RWPE2 (cell line): ENCODE measurements around the gene DNLZ.

Experiments used
- ATAC-seq: fragments of 200-7000 bp; cut with Tn5 transposase; 3 replicates; pipeline ENCODE4 v1.9.1; 2021; ENCODE audit warnings: low read depth
- DNase-seq: peaks from one replicate; pipeline ENCODE4 v3.0.0-alpha.2; 2020; ENCODE audit warnings: low spot score
- H3K27ac ChIP-seq: fragments of 450-650 bp; 2 replicates; pipeline ENCODE4 v1.5.1; 2017; ENCODE audit warnings: mild to moderate bottlenecking; ENCODE audit not compliant: poor library complexity, severe bottlenecking
- H3K27me3 ChIP-seq: fragments of 250-450 bp; sonication (Bioruptor Pico); 2 replicates; pipeline ENCODE4 v1.5.1; 2021; ENCODE audit warnings: mild to moderate bottlenecking, moderate library complexity; ENCODE audit not compliant: insufficient read depth, poor library complexity, severe bottlenecking
- H3K36me3 ChIP-seq: fragments of 250-450 bp; sonication (Bioruptor Pico); 2 replicates; pipeline ENCODE4 v1.5.1; 2020; ENCODE audit warnings: low read depth, mild to moderate bottlenecking, moderate library complexity
- H3K4me1 ChIP-seq: fragments of 250-450 bp; sonication (Bioruptor Pico); 2 replicates; pipeline ENCODE4 v1.5.1; 2021; ENCODE audit warnings: mild to moderate bottlenecking, moderate library complexity; ENCODE audit not compliant: insufficient read depth, poor library complexity, severe bottlenecking
- H3K4me3 ChIP-seq: fragments of 250-450 bp; sonication (Bioruptor Pico); 2 replicates; pipeline ENCODE4 v1.5.1; 2021; ENCODE audit warnings: mild to moderate bottlenecking, moderate library complexity; ENCODE audit not compliant: severe bottlenecking
- H3K9me3 ChIP-seq: fragments of 250-450 bp; sonication (Bioruptor Pico); 2 replicates; pipeline ENCODE4 v1.5.1; 2021; ENCODE audit warnings: mild to moderate bottlenecking, moderate library complexity; ENCODE audit not compliant: severe bottlenecking
- TF ChIP-seq, protein P1 (sequence below): fragments of 450-650 bp; IDR thresholded peaks from one replicate; pipeline ENCODE4 v1.5.1; 2017; ENCODE audit warnings: mild to moderate bottlenecking, moderate library complexity; ENCODE audit not compliant: poor library complexity, severe bottlenecking

The DNLZ gene

DNA sequence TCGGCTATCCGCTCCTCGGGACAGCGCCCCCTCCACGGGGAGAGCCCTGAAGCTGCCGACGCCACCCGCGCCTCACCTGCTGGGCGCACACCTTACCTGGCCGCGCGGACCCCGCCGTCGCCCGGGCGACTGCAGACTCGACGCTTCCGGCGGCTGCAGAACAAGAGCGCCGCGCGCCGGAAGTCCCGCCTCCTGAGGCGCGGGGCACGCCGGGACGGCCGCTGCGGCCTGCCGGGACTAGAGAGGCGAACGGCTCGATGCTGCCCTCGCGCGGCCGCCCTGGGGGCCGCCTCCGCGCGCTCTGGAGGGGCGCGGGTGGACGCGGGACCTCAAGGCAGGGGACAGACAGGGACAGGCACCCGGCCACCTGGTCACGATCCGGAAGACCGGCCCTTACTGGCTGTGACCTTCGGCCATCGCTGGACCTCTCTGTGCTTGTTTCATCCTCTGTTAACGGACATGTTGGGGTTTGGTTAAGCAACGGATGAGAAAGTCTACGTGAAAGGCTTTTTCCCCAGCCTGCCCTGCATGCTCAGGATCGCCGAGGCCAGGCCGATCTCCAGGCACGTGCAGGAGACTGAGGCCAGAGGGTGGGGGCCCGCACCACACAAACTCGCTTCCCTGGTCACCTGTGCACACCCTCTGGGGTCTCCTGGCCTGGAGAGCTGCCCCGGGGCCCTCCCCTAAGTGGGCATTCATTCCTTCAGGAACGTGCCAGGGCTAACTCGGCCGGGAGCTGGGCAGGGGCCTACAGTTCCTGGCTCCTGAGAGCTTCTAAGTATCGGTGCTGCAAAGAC is 36.7 kb upstream of the DNLZ start, which contains the start of gene SNAPC4:
SNAPC4 (minus strand) TSS at position 133 of the 797 bp plus-strand sequence. CDS start 1,742 bp downstream, outside the sequence.
- no peaks in the 10 kb centered on the region for H3K9me3 ChIP-seq
- H3K4me1 ChIP-seq: no peaks in the 10 kb centered on the region
- peak within 1 kb of the TSS; percentile 28 for H3K27ac ChIP-seq
- peak within 1 kb of the TSS; percentile 93 for H3K4me3 ChIP-seq
- TF ChIP-seq, protein P1, sequence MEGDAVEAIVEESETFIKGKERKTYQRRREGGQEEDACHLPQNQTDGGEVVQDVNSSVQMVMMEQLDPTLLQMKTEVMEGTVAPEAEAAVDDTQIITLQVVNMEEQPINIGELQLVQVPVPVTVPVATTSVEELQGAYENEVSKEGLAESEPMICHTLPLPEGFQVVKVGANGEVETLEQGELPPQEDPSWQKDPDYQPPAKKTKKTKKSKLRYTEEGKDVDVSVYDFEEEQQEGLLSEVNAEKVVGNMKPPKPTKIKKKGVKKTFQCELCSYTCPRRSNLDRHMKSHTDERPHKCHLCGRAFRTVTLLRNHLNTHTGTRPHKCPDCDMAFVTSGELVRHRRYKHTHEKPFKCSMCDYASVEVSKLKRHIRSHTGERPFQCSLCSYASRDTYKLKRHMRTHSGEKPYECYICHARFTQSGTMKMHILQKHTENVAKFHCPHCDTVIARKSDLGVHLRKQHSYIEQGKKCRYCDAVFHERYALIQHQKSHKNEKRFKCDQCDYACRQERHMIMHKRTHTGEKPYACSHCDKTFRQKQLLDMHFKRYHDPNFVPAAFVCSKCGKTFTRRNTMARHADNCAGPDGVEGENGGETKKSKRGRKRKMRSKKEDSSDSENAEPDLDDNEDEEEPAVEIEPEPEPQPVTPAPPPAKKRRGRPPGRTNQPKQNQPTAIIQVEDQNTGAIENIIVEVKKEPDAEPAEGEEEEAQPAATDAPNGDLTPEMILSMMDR: peak; percentile 98
- H3K27me3 ChIP-seq: no peaks in the 10 kb centered on the region
- no peak for DNase-seq
- ATAC-seq: peak; percentile 84
- H3K36me3 ChIP-seq: peaks cover 51% of the 10 kb centered on the region

DNA sequence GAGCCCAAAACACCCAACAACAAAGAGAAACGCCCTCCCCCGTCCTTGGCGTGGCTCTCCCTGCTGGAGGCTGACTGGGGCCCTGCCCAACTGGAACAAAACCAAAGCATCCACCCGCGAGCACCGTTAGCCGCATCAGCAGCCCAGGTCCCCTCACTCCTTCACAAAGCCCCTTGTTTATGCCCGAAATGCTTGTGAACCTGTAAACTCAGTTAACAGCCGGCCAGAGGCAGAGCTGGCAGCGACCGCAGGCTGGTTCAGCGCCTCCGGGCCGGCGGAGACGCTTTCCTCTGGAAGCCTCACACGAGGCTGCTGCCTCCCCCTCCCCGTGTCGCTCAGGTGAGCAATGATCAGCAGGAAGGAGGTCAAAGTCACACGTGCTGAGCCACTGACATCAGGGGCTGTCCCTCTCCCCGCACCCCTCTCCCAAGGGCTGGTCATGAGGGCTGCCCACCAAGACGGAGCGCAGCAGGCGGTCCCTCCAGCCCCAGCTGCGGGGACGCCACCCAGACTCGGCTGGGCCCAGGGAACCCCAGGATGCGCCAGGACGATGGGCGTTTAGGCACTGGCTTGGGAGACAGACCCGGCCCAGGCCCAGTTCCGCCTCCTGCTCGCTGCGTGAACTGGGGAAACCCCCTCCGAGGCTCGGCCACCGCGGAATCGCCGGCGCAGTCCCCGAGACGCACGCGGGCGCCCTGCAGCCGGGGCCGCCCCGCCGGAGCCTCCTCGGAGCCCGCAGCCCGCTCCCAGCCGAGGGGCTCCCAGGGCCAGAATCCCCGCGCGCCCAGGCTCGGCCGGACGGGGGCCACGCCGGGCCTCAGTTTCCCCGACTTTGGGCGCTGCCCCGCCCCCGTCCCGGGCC is 35.9 kb upstream of the DNLZ start:
- peak overlapping the region; percentile 28 for H3K27ac ChIP-seq
- H3K9me3 ChIP-seq: no peaks in the 10 kb centered on the region
- DNase-seq (no peak), ATAC-seq (peak; percentile 16)
- peaks cover 51% of the 10 kb centered on the region for H3K36me3 ChIP-seq
- no peaks in the 10 kb centered on the region for H3K4me1 ChIP-seq
- peak overlapping the region; percentile 93 for H3K4me3 ChIP-seq
- no peaks in the 10 kb centered on the region for H3K27me3 ChIP-seq
- TF ChIP-seq, protein P1: no peak

DNA sequence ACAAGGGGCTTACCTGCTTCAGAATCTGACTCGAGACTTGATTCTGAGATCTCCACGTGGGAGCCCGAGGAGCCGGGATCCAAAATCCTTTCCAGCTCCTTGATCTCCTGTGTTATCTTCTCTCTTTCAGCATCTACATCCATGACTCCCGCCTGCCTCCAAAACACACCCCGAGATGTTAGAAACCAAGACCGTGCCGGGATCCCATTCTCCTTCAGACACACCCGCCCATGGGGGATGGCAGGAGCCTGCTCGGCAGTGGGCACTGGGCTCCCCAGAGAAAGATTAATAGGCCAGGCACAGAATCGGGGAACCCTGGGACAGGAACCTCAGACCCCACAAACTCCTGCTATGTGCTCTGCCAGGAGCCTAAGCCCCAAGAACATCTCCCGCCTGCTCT is 34.7 kb upstream of the DNLZ start:
- H3K36me3 ChIP-seq: peaks cover 55% of the 10 kb centered on the region
- no peak overlapping the region for H3K4me3 ChIP-seq
- TF ChIP-seq, protein P1: no peak
- DNase-seq (no peak), ATAC-seq (no peak)
- H3K27ac ChIP-seq: no peak overlapping the region
- H3K27me3 ChIP-seq: no peaks in the 10 kb centered on the region
- no peaks in the 10 kb centered on the region for H3K4me1 ChIP-seq
- H3K9me3 ChIP-seq: no peaks in the 10 kb centered on the region

DNA sequence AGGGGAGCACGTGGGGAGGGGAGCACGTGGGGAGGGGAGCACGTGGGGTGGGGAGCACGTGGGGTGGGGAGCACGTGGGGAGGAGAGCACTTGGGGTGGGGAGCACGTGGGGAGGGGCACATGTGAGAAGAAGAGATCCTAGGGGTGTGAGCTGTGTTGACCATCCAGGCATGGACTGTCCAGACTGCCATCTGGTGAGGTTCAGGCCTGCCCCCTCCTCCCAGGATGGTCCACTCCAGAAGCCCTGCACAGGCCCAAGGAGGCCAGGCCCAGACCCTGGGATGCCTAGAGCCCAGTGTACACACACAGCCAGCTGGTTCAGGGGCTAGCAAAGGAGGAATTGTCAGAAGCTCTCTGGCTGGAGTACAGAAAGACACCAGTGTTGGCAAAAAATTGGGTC is 34.1 kb upstream of the DNLZ start:
- Histone ChIP-seq H3K4me3 (no peak overlapping the region), H3K27ac (no peak overlapping the region), H3K4me1 (no peaks in the 10 kb centered on the region), H3K36me3 (peaks cover 61% of the 10 kb centered on the region), H3K27me3 (no peaks in the 10 kb centered on the region), H3K9me3 (no peaks in the 10 kb centered on the region)
- ATAC-seq (no peak), DNase-seq (no peak)
- TF ChIP-seq, protein P1: no peak
